Esophagus squamous epithelium (tissue), 5 donors: ENCODE data around the gene CA10. TPM values are rescaled to one million over a fixed set of nuclear protein-coding genes. Genes with fewer than 3 reads are reported as not detected.

Experiments
- DNase-seq: peaks from one replicate; lab custom pipeline; 2025; lab: John Stamatoyannopoulos, UW
- H3K27ac ChIP-seq, 4 donors: fragments of 200-600 bp; sonication (generic); one replicate each; pipeline ENCODE4 v1.5.1; 2016 to 2019; ENCODE audit warnings: mild to moderate bottlenecking in 1 of 4
- H3K27me3 ChIP-seq, 4 donors: fragments of 200-600 bp; sonication (generic); 1 replicate in 3 of 4; 2 replicates in 1 of 4; pipeline versions ENCODE4 v1.5.1 to v1.6.0; 2017 to 2021; ENCODE audit warnings: antibody characterized with exemption in 1 of 4
- H3K36me3 ChIP-seq, 3 donors: fragments of 200-600 bp; sonication (generic); one replicate each; pipeline ENCODE4 v1.5.1; 2016 to 2019
- H3K4me1 ChIP-seq, 3 donors: fragments of 200-600 bp; sonication (generic); one replicate each; pipeline ENCODE4 v1.5.1; 2017 to 2019
- H3K4me3 ChIP-seq, 4 donors: fragments of 200-600 bp; sonication (generic); 1 replicate in 3 of 4; 2 replicates in 1 of 4; pipeline ENCODE4 v1.5.1; 2016 to 2019; ENCODE audit warnings: mild to moderate bottlenecking in 2 of 4, moderate library complexity in 1 of 4
- H3K9me3 ChIP-seq, 3 donors: fragments of 200-600 bp; sonication (generic); one replicate each; pipeline ENCODE4 v1.5.1; 2016 to 2019
- POLR2A ChIP-seq, 4 donors: fragments of 450-650 bp; IDR thresholded peaks; one replicate each; pipeline ENCODE4 v1.6.1; 2017; ENCODE audit warnings: antibody characterized with exemption in 4 of 4, mild to moderate bottlenecking in 4 of 4, moderate library complexity in 3 of 4
- WGBS, 2 donors: methylation state at CpG; one replicate each; pipeline ENCODE4 v1.1.5; 2018; 5-methylcytosine and 5-hydroxymethylcytosine counted together
- intact Hi-C: fragments of 100-400 bp; cut with DNase I; formaldehyde crosslinking; loops from one replicate; pipeline ENCODE4 v1.15.0; 2022
- total RNA-seq, 4 donors: library from RNA; depleted of rRNA; stranded (reverse); fragments of >200 nt; gene quantifications; one replicate each; pipeline ENCODE4 v1.1.0, GENCODE V29; 2016
- TF ChIP-seq, protein P1 (sequence below), 6 experiments: fragments of 450-650 bp in 4 of 6; fragments of 200-600 bp in 2 of 6; sonication (generic) in 2 of 6; IDR thresholded peaks; one replicate each; pipeline ENCODE4 v1.5.1; 2016 to 2019; ENCODE audit warnings: antibody characterized with exemption in 6 of 6, mild to moderate bottlenecking in 4 of 6, moderate library complexity in 4 of 6
- donor health status: DM: yes; HTN: yes; CAD: no.

The CA10 gene
- total RNA-seq, 4 donors from 2014 or later, result 0.38 TPM; not detected in 3

DNA sequence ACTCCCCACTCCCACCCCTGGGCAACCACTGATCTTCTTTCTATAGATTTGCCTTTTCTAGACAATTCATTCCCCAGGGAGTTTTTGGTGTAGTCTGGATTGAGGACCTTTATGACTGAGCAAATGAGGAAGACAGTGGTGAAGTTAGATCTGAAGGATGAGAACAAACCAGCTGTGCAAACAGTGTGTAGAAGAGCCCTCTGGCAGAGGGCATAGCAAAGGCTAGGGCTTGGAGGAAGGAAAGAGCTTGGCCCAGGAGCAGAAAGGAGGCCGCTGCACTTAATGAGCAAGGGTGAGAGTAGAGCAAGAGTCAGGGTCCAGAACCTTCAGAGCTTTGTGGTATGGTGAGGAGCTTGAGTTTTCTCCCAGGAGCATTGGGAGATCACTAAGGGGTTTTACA lies 352.7 kb downstream of the CA10 start:
- no peak overlapping the region for H3K27ac ChIP-seq
- no peaks in the 10 kb centered on the region for H3K4me1 ChIP-seq
- H3K9me3 ChIP-seq, result no peaks in the 10 kb centered on the region
- no peaks in the 10 kb centered on the region for H3K36me3 ChIP-seq
- DNase-seq, result no peak
- TF ChIP-seq POLR2A (IDR thresholded peaks at IDR 0.05), result no peak
- TF ChIP-seq, protein P1, sequence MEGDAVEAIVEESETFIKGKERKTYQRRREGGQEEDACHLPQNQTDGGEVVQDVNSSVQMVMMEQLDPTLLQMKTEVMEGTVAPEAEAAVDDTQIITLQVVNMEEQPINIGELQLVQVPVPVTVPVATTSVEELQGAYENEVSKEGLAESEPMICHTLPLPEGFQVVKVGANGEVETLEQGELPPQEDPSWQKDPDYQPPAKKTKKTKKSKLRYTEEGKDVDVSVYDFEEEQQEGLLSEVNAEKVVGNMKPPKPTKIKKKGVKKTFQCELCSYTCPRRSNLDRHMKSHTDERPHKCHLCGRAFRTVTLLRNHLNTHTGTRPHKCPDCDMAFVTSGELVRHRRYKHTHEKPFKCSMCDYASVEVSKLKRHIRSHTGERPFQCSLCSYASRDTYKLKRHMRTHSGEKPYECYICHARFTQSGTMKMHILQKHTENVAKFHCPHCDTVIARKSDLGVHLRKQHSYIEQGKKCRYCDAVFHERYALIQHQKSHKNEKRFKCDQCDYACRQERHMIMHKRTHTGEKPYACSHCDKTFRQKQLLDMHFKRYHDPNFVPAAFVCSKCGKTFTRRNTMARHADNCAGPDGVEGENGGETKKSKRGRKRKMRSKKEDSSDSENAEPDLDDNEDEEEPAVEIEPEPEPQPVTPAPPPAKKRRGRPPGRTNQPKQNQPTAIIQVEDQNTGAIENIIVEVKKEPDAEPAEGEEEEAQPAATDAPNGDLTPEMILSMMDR (IDR thresholded peaks at IDR 0.05), result no peak
- peaks cover 0 to 6% (median 0%) of the 10 kb centered on the region in 4 donors for H3K27me3 ChIP-seq
- 76 to 86% methylated on average over 1 of the region's 1 CpG for WGBS, 2 donors
- H3K4me3 ChIP-seq, result no peak overlapping the region
- intact Hi-C loops, result no loop called here

DNA sequence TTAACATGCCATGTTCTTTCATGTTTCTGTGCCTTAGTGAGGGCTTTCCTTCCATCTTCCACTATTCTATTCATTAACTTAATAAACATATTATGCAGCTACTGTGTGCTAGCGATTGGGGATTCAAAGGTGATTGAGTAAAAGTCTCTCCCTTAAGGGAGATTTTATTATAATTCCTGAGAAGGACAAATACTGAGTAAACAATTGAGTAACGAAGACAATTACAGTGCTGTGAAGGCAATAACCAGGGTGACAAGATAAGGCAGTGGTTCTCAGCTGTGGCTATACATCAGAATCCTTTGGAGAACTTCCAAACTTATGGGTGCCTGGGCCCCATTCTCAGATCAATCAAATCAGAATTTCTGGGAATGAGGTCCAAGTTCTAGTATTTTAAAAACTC lies 353.3 kb downstream of the CA10 start:
- no peak for DNase-seq
- H3K4me1 ChIP-seq, result no peaks in the 10 kb centered on the region
- H3K36me3 ChIP-seq, result no peaks in the 10 kb centered on the region
- no peak overlapping the region for H3K27ac ChIP-seq
- no peak overlapping the region for H3K4me3 ChIP-seq
- H3K27me3 ChIP-seq, result peaks cover 0 to 6% (median 0%) of the 10 kb centered on the region in 4 donors
- no peak for TF ChIP-seq POLR2A (IDR thresholded peaks at IDR 0.05)
- TF ChIP-seq, protein P1 (IDR thresholded peaks at IDR 0.05), result no peak
- no peaks in the 10 kb centered on the region for H3K9me3 ChIP-seq
- WGBS, 2 donors, result 33 to 49% methylated on average over 2 of the region's 2 CpGs
- intact Hi-C loops, result no loop called here

DNA sequence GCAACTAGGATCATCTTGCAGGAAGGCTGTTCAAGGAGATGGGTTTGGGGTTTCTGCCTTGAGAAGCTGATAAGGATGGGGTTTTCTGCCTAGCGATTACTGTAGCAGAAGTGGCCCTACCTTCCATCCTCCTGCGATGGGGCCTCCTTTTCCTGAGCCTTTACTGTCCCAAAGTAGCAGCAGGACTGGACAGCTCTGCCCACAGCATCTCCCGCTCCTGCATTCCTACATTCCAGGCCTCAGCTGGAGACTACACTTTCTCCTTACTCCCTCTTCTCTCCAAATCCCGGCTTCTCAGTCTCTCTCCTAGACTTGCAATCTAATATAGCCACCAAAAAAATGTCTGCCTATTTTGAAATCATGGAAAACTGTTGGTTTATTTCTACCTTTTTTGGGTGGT lies 355.4 kb downstream of the CA10 start:
- DNase-seq, result no peak
- Histone ChIP-seq H3K36me3 (no peaks in the 10 kb centered on the region), H3K27ac (no peak overlapping the region), H3K4me3 (no peak overlapping the region), H3K4me1 (no peaks in the 10 kb centered on the region), H3K9me3 (no peaks in the 10 kb centered on the region), H3K27me3 (peaks cover 0 to 6% (median 0%) of the 10 kb centered on the region in 4 donors)
- intact Hi-C loops, result no loop called here
- WGBS, 2 donors, result 55 to 77% methylated on average over 3 to 4 of the region's 4 CpGs
- TF ChIP-seq, protein P1 (IDR thresholded peaks at IDR 0.05), result no peak
- no peak for TF ChIP-seq POLR2A (IDR thresholded peaks at IDR 0.05)

DNA sequence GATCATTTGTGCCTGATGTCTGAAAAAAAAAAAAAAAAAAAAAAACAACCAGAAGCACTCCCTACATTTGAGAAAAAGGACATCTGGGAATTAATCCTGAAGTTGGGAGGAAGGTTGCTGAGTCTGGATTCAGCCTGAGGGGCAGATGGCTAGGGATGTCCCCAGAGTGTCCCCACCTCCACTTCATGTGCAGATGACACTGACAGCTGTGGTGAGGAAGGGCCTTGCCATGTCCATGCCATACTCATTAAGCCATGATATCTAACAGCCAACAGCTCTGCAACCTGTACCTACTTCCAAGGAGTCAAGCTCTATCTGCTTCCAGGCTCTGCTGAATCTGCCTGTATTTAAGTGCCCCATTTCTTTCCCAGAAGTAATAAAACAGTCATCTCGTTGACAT lies 356.0 kb downstream of the CA10 start:
- Histone ChIP-seq H3K4me3 (no peak overlapping the region), H3K4me1 (no peaks in the 10 kb centered on the region), H3K27me3 (peaks cover 0 to 6% (median 0%) of the 10 kb centered on the region in 4 donors), H3K9me3 (no peaks in the 10 kb centered on the region), H3K27ac (no peak overlapping the region), H3K36me3 (no peaks in the 10 kb centered on the region)
- intact Hi-C loops, result no loop called here
- DNase-seq, result no peak
- TF ChIP-seq, protein P1 (IDR thresholded peaks at IDR 0.05), result no peak
- no peak for TF ChIP-seq POLR2A (IDR thresholded peaks at IDR 0.05)
- WGBS, 2 donors, result 60 to 69% methylated on average over 1 of the region's 1 CpG

DNA sequence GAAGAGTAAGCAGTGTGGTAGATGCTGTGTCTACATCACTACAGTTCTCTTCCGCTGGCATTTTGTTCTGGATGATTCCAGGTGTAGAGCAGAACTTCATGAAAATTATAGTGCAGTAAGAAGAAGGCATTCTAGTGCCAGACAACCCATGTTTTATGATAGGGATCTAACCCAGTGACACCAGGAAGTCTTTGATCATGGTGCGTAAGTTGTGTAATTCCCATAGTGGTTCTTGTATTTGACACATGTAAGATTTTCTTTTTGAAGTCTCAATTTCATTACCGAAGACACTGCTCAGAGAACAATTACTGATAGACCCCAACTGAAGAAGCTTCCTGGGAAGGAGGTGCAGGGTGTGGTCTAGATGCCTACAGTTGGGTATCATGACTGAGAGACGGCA lies 356.9 kb downstream of the CA10 start:
- Histone ChIP-seq H3K4me1 (no peaks in the 10 kb centered on the region), H3K27ac (no peak overlapping the region), H3K4me3 (no peak overlapping the region), H3K27me3 (peaks cover 0 to 6% (median 0%) of the 10 kb centered on the region in 4 donors), H3K36me3 (no peaks in the 10 kb centered on the region), H3K9me3 (no peaks in the 10 kb centered on the region)
- no peak for DNase-seq
- intact Hi-C loops, result no loop called here
- no peak for TF ChIP-seq POLR2A (IDR thresholded peaks at IDR 0.05)
- TF ChIP-seq, protein P1 (IDR thresholded peaks at IDR 0.05), result no peak
- 78 to 95% methylated on average over 4 of the region's 4 CpGs for WGBS, 2 donors
